ENCODE results near the gene CDA. TPM values are rescaled to one million over a fixed set of nuclear protein-coding genes. Genes with fewer than 3 reads are reported as not detected.

The CDA gene
- total RNA-seq, 1 donor = 0.27 TPM

DNA sequence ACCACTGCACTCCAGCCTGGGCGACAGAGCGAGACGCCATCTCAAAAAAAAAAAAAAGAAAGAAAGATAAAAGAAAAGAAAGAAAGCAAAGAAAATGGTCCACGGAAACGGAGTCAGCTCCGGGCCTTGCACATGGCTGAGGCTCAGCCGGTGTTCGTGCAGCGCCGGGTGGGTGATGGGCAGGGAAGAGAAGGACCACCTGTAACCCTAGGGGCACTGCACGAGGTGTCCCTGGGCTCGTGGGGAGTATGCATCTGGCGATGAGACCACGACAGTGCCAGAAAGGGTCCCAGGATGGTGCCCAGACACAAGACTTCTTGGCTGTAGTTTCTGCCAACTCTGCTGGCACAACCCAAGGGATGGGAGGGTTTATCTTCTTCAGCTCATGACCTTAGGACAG, 5.8 kb downstream of the CDA start:
- TF ChIP-seq, protein P1, sequence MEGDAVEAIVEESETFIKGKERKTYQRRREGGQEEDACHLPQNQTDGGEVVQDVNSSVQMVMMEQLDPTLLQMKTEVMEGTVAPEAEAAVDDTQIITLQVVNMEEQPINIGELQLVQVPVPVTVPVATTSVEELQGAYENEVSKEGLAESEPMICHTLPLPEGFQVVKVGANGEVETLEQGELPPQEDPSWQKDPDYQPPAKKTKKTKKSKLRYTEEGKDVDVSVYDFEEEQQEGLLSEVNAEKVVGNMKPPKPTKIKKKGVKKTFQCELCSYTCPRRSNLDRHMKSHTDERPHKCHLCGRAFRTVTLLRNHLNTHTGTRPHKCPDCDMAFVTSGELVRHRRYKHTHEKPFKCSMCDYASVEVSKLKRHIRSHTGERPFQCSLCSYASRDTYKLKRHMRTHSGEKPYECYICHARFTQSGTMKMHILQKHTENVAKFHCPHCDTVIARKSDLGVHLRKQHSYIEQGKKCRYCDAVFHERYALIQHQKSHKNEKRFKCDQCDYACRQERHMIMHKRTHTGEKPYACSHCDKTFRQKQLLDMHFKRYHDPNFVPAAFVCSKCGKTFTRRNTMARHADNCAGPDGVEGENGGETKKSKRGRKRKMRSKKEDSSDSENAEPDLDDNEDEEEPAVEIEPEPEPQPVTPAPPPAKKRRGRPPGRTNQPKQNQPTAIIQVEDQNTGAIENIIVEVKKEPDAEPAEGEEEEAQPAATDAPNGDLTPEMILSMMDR (IDR thresholded peaks at IDR 0.05; ENCODE audit: insufficient read depth, low read length) = no peak
- DNase-seq (ENCODE audit: low read depth) = no peak
- no peak overlapping the region for H3K4me3 ChIP-seq (ENCODE audit: low read depth, low read length)

DNA sequence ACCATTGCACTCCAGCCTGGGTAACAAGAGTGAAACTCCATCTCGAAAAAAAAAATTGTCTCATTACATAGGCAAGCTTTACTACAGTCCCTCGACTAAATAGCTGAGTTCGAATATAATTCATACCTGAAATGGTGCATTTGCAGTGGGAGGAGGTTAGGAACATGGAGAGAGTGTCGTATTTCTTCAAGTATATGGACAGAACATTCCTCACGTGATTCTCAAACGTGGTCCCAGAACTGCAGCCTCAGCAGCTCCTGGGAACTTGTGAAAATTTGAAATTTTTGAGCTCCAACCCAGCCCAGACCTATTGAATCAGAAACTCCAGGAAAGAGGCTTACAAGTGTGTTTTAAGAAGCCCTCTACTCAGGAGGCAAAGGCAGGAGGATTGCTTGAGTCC, 7.2 kb downstream of the CDA start:
- TF ChIP-seq, protein P1 (IDR thresholded peaks at IDR 0.05; ENCODE audit: insufficient read depth, low read length) = no peak
- DNase-seq (ENCODE audit: low read depth) = no peak
- no peak overlapping the region for H3K4me3 ChIP-seq (ENCODE audit: low read depth, low read length)

DNA sequence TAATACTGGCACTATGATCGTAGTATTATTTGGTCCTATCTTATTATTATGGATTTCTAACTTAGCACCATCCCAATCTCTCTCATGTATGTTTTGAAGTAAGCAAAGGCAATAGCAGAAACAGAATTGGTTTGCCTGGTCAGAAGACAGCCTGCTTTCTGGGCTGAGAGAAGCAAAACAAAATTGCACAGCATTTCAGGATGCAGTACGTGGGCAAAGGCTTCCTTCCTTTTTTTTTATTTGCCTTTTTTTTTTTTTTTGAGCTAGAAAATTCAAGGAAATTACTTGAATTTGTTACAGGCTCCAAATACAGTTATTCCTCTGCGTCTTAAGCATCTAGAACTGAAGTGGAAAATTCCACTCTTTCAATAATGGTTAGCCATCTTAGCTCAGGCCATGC, 8.8 kb downstream of the CDA start:
- DNase-seq (ENCODE audit: low read depth) = no peak
- TF ChIP-seq, protein P1 (IDR thresholded peaks at IDR 0.05; ENCODE audit: insufficient read depth, low read length) = no peak

DNA sequence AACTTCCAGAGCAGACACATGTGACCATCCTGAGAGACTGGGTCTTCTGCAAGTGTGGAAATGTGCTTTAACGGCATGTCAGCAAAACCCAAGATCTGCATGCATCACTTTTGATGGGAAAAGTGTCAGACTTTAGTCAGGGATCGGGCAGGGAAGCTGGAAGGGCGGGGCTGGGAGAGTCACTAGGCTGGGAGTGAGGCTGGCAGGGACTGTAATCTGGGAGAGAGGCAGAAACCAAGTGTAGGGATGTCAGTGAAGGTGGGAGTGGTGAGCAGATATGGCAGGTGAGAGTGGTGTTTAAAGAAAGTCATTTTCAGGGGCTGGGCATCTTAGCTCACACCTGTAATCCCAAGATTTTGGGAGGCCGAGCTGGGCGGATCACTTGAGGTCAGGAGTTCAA, 11.3 kb downstream of the CDA start:
- TF ChIP-seq, protein P1 (IDR thresholded peaks at IDR 0.05; ENCODE audit: insufficient read depth, low read length) = no peak
- no peak for DNase-seq (ENCODE audit: low read depth)
- H3K4me3 ChIP-seq (ENCODE audit: low read depth, low read length) = no peak overlapping the region

More for the DNA sequence above, 8.8 kb downstream of the CDA start:
- no peak overlapping the region for H3K4me3 ChIP-seq (ENCODE audit: low read depth, low read length)

DNA sequence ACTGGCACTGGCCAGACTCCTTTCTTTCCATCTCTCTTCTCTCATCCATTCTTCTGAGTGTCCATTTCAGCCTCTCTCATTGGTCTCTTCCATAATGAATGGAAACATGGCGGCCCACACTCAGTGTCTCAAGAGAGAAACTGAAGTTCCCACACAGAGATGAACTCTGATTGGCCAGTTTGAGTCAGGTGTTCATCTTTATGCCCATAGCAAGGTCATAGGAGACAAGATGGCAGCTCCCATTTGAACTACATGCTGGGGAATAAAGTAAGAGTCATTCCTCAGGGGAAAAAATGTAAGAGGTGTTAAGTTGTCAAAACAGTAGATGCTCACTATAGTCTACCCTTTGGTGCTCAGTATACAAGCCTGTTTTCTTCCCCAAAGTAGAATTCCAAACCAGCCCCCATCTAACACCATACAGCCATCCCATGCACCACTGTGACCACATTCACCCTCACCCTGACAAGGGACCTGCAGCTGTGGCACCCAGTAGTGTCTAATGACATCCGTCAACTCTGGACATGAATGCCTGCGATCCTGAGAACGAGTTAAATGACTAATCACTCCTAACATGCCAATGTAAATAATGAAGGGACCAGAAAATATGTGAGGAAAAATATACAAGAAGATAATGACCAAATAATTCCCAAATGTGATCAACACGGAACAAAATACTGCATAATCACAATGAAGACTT, 12.4 kb downstream of the CDA start:
- TF ChIP-seq, protein P1 (IDR thresholded peaks at IDR 0.05; ENCODE audit: insufficient read depth, low read length) = no peak
- no peak overlapping the region for H3K4me3 ChIP-seq (ENCODE audit: low read depth, low read length)
- DNase-seq (ENCODE audit: low read depth) = peak; percentile 27

GRCh38 chr1:20602851-20603450, 14.1 kb downstream of the CDA start:
- TF ChIP-seq, protein P1 (IDR thresholded peaks at IDR 0.05; ENCODE audit: insufficient read depth, low read length) = no peak
- H3K4me3 ChIP-seq (ENCODE audit: low read depth, low read length) = no peak overlapping the region
- no peak for DNase-seq (ENCODE audit: low read depth)
